Astrocyte of the cerebellum (primary cell): ENCODE data around the gene TIGD1.

Source experiments
- DNase-seq: peaks from one replicate; pipeline ENCODE4 v3.0.0-alpha.2; 2011; ENCODE audit warnings: low read depth
- H3K4me3 ChIP-seq: 2 replicates; pipeline ENCODE4 v1.5.1; 2011; ENCODE audit warnings: mild to moderate bottlenecking, low read depth, low read length, moderate library complexity
- in situ Hi-C: cut with HindIII; loops from 2 replicates; pipeline ENCODE4 v1.10.0; 2017; ENCODE audit warnings: low sequenced_read_pairs
- TF ChIP-seq, protein P1 (sequence below): IDR thresholded peaks from 2 replicates; pipeline ENCODE4 v1.5.1; 2012; ENCODE audit warnings: low read length, low read depth, moderate library complexity, mild to moderate bottlenecking; ENCODE audit errors: missing control alignments

Gene TIGD1

GRCh38 chr2:232588031-232588430 lies 37.7 kb upstream of the TIGD1 start:
- no peak for DNase-seq
- TF ChIP-seq, protein P1, sequence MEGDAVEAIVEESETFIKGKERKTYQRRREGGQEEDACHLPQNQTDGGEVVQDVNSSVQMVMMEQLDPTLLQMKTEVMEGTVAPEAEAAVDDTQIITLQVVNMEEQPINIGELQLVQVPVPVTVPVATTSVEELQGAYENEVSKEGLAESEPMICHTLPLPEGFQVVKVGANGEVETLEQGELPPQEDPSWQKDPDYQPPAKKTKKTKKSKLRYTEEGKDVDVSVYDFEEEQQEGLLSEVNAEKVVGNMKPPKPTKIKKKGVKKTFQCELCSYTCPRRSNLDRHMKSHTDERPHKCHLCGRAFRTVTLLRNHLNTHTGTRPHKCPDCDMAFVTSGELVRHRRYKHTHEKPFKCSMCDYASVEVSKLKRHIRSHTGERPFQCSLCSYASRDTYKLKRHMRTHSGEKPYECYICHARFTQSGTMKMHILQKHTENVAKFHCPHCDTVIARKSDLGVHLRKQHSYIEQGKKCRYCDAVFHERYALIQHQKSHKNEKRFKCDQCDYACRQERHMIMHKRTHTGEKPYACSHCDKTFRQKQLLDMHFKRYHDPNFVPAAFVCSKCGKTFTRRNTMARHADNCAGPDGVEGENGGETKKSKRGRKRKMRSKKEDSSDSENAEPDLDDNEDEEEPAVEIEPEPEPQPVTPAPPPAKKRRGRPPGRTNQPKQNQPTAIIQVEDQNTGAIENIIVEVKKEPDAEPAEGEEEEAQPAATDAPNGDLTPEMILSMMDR: no peak
- no peak overlapping the region for H3K4me3 ChIP-seq
- in situ Hi-C loops: no loop called here

DNA sequence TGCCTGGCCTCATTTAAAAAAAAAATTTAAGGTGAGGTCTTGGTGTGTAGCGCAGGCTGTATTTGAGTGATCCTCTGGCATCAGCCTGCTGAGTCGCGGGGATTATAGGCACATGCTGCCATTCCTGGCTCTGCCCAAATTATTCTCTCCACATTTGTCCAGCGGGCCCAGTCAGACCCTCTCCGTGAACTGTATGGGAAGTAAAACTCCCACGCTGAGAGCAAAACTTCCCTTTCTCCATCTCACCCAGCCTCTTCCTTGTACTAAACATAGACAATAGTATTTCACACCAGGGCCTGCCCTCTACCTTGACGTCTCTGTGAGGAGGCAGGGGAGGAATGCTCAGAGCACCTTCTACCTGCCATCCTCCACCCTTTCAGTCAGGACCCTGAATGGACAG lies 37.2 kb upstream of the TIGD1 start:
- TF ChIP-seq, protein P1: no peak
- DNase-seq: no peak
- in situ Hi-C loops: no loop called here
- no peak overlapping the region for H3K4me3 ChIP-seq

- TF ChIP-seq, protein P1: no peak
- no peak overlapping the region for H3K4me3 ChIP-seq
- in situ Hi-C loops: no loop called here
- no peak for DNase-seq
Measured at GRCh38 chr2:232586943-232587505, 36.7 kb upstream of the TIGD1 start.

GRCh38 chr2:232584238-232584637 lies 33.9 kb upstream of the TIGD1 start:
- H3K4me3 ChIP-seq: no peak overlapping the region
- in situ Hi-C loops: no loop called here
- TF ChIP-seq, protein P1: no peak
- DNase-seq: no peak

- in situ Hi-C loops: no loop called here
- DNase-seq: no peak
- TF ChIP-seq, protein P1: no peak
- H3K4me3 ChIP-seq: no peak overlapping the region
Measured at GRCh38 chr2:232581725-232582124, 31.4 kb upstream of the TIGD1 start.

GRCh38 chr2:232580648-232580981 lies 30.3 kb upstream of the TIGD1 start:
- TF ChIP-seq, protein P1: no peak
- in situ Hi-C loops: no loop called here
- H3K4me3 ChIP-seq: no peak overlapping the region
- no peak for DNase-seq

GRCh38 chr2:232578626-232579025 lies 28.3 kb upstream of the TIGD1 start:
- no peak overlapping the region for H3K4me3 ChIP-seq
- no peak for DNase-seq
- in situ Hi-C loops: no loop called here
- TF ChIP-seq, protein P1: no peak
